ENCODE data around the gene MAFB.

Gene MAFB

DNA sequence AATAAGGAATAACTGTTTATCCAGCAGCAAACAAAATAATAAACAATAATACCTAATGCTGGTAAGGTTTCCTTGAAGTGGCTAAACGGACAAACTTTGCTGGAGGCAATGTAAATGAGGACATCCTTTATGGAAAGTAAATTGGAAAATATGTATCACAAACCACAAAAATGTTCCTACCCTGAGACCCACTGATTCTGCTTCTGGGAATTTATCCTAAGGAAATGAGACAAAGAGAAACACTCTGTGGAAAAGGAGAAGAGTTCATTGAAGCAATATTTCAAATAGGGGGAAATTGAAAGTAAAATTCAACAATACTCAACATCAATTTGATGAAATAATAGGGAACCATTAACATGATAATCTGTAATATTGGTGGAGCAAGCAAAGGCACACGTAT, 37.9 kb downstream of the MAFB start:
- peak; percentile 8 for DNase-seq (ENCODE audit: low read depth)
- TF ChIP-seq, protein P1, sequence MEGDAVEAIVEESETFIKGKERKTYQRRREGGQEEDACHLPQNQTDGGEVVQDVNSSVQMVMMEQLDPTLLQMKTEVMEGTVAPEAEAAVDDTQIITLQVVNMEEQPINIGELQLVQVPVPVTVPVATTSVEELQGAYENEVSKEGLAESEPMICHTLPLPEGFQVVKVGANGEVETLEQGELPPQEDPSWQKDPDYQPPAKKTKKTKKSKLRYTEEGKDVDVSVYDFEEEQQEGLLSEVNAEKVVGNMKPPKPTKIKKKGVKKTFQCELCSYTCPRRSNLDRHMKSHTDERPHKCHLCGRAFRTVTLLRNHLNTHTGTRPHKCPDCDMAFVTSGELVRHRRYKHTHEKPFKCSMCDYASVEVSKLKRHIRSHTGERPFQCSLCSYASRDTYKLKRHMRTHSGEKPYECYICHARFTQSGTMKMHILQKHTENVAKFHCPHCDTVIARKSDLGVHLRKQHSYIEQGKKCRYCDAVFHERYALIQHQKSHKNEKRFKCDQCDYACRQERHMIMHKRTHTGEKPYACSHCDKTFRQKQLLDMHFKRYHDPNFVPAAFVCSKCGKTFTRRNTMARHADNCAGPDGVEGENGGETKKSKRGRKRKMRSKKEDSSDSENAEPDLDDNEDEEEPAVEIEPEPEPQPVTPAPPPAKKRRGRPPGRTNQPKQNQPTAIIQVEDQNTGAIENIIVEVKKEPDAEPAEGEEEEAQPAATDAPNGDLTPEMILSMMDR (conservative IDR thresholded peaks at IDR 0.05; ENCODE audit: low read length) = no peak

DNA sequence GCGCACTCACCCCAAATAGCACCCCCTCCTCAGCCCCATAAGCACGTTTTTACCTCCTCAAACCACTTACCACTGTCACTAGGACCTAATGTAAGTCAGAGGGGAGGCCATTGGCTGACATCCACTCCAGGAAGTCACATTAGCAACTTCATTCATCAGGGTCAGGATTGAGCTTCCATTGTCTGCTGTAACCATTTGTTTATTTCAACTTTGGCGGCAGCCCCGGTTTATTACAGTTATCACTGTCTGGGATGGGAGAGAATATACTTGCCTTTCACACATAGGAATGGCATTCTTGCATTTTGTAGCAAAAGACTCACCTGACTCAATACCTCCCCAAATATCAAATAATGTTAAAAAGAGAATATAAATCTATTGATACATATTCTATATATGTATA, 38.3 kb downstream of the MAFB start:
- TF ChIP-seq, protein P1 (conservative IDR thresholded peaks at IDR 0.05; ENCODE audit: low read length) = no peak
- DNase-seq (ENCODE audit: low read depth) = no peak

More for the DNA sequence above, 37.9 kb downstream of the MAFB start:
- H3K4me3 ChIP-seq (ENCODE audit: low read length) = no peak overlapping the region

DNA sequence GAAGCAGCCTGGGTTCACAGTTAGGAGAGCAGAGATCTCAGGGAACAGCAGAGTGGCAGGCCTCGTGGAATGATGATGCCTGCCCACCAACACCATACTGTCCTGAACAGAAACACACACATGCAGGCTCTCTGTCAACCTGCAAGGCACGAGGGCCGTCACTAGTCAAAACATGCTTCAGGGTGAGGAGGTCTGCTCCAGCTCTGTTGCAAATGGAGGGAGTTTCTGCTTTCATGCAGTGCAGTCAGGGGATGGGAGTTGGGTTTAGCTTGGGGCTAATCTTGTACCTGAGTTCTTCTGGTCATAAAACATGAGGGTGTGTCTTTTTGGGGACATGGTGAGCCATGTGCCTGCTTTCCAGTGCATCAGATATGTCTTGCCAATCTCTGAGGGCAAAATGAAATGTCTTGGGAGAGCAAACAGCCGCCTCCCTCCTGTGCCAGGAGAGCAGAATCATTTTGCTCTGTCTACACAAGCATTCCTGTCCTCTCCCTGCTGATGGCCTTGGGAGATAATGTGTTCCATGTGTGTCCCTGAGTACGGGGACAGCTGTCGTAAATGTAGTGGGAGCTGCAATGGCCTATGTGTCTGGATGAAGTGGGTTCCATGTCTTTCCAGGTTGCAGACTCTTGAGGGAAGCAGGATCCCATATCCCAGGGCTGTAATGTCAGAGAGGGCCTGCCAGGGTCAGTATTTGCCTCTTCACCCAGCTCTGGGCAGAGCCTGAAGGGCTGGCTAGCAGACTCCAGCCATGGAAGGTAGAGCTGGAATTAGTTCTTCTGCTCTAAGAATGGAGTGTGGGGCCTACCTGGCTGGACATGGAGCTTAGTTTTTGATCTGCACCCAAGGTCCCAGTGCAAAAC, 40.6 kb downstream of the MAFB start:
- H3K4me3 ChIP-seq (ENCODE audit: low read length) = no peak overlapping the region
- TF ChIP-seq, protein P1 (conservative IDR thresholded peaks at IDR 0.05; ENCODE audit: low read length) = no peak
- DNase-seq (ENCODE audit: low read depth) = no peak

More for the DNA sequence above, 38.3 kb downstream of the MAFB start:
- H3K4me3 ChIP-seq (ENCODE audit: low read length) = no peak overlapping the region

DNA sequence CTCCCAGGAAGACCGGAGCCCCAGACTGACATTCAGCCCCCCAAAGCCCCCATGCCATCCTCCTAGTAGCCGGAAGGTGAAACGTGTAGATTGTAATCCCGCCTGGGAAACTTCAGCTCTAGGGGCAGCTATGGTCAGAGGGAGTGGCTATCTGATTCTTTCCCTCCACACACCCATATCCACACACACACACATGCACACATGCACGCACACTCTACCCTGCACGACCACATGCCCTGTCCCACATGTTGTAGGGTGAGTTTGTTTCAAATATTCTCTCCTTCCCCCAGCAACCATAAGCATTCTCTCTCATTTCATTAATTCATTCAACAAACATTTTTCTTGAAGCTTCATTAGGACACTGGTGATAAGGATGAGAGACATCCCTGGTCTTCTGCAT, 42.2 kb downstream of the MAFB start:
- no peak overlapping the region for H3K4me3 ChIP-seq (ENCODE audit: low read length)
- no peak for DNase-seq (ENCODE audit: low read depth)
- TF ChIP-seq, protein P1 (conservative IDR thresholded peaks at IDR 0.05; ENCODE audit: low read length) = no peak

DNA sequence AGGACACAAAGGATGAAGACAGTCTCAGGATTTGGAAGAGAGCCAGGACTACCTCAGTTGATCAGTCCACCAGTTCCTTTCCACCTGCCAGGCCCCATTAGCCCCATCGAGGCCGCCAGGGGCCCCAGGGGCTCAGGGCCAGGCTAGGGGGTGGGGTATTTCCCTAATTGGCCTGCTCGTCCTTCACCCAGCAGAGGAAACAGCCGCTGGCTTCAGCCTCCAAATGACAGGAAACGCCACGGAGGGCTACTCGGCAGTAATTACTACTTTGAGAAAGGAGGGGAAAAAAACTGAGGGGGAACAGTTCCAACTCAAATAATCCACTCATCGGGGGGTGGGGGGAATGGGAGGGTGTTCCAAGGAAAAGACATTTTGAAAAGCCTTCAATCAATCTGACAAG, 42.7 kb downstream of the MAFB start:
- TF ChIP-seq, protein P1 (conservative IDR thresholded peaks at IDR 0.05; ENCODE audit: low read length) = no peak
- no peak overlapping the region for H3K4me3 ChIP-seq (ENCODE audit: low read length)

DNA sequence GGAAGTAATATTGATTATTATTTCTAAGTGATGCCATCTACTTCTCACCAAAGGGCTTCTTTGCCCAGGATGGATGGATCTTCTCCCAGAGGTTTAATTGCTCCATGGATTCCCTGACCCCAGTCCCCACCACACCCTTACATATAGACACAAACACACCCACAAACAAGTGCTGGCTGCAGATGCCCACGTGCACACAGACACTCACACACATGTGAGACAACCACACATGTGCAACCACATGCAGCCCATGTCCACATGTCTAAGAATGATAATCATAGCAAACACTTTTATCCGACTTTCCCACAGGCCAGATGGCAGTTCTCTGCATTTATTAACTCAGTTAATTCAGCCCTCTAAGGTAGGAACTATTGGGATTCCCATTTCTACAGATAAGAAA, 44.2 kb downstream of the MAFB start:
- TF ChIP-seq, protein P1 (conservative IDR thresholded peaks at IDR 0.05; ENCODE audit: low read length) = no peak
- no peak overlapping the region for H3K4me3 ChIP-seq (ENCODE audit: low read length)
- no peak for DNase-seq (ENCODE audit: low read depth)

More for the DNA sequence above, 42.7 kb downstream of the MAFB start:
- no peak for DNase-seq (ENCODE audit: low read depth)

DNA sequence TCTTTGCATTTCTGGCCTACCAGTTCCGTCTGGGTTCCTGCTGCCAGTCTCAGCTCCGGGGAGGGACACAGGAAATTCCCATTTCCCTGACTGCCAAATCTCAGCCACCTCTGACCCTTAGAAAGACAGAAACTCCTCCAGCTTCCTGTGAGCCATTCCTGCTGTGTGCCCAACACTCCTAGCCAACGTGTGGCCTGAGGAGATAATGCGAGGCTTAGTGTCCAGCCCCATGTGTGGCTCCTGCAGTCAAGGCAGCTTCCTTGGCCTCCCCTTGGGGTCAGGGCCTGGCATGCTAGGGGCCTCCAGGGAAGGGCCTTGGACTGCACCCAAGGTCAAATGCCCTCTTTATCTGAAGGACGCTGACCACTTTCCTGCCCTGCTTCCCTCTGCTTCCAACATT, 45.1 kb downstream of the MAFB start:
- no peak for DNase-seq (ENCODE audit: low read depth)
- no peak overlapping the region for H3K4me3 ChIP-seq (ENCODE audit: low read length)
- TF ChIP-seq, protein P1 (conservative IDR thresholded peaks at IDR 0.05; ENCODE audit: low read length) = no peak
